ENCODE results near the gene LRRC52. TPM values are rescaled to one million over a fixed set of nuclear protein-coding genes. Genes with fewer than 3 reads are reported as not detected.

LRRC52 gene
- total RNA-seq, 2 donors from 2014 or later, result not detected

- Histone ChIP-seq H3K27me3 (ENCODE audit: control insufficient read depth, insufficient read depth, low read length, poor library complexity, severe bottlenecking) (peaks cover 10% of the 10 kb centered on the region), H3K36me3 (ENCODE audit: control insufficient read depth, insufficient read depth, low read length) (no peaks in the 10 kb centered on the region), H3K4me3 (ENCODE audit: low read length) (no peak overlapping the region), H3K27ac (ENCODE audit: low read depth, low read length) (no peak overlapping the region), H3K9me3 (ENCODE audit: control insufficient read depth, low read length) (no peaks in the 10 kb centered on the region), H3K9ac (ENCODE audit: extremely low read depth, low read length, poor library complexity, severe bottlenecking) (no peak overlapping the region), H3K4me1 (ENCODE audit: control insufficient read depth, insufficient read depth, low read length) (peaks cover 4% of the 10 kb centered on the region)
- no peaks in the 10 kb centered on the region for H3K36me3 Mint-ChIP-seq (ENCODE audit: low read depth)
- 84 to 85% methylated on average over 2 to 6 of the region's 6 CpGs for WGBS, 2 experiments (ENCODE audit: insufficient coverage in 1 of 2, insufficient read length in 1 of 2)
- no peak for TF ChIP-seq CTCF (conservative IDR thresholded peaks at IDR 0.05)
- H3K9me3 Mint-ChIP-seq, result no peaks in the 10 kb centered on the region
- DNase-seq, result no peak
- H3K27ac Mint-ChIP-seq, result no peak overlapping the region
- no peak overlapping the region for H3K4me3 Mint-ChIP-seq
- H3K27me3 Mint-ChIP-seq (ENCODE audit: insufficient read depth), result peaks cover 4% of the 10 kb centered on the region
- H3K4me1 Mint-ChIP-seq, result peaks cover 8% of the 10 kb centered on the region
Observed at GRCh38 chr1:165512816-165513215, 31.0 kb upstream of the LRRC52 start.

- DNase-seq, result no peak
- no peak overlapping the region for H3K4me3 ChIP-seq (ENCODE audit: low read length)
- no peaks in the 10 kb centered on the region for H3K36me3 ChIP-seq (ENCODE audit: control insufficient read depth, insufficient read depth, low read length)
- WGBS, 2 experiments (ENCODE audit: insufficient coverage in 1 of 2, insufficient read length in 1 of 2), result no CpG with 5 or more reads among the region's 2 CpGs
- no peak overlapping the region for H3K27ac ChIP-seq (ENCODE audit: low read depth, low read length)
- H3K9ac ChIP-seq (ENCODE audit: extremely low read depth, low read length, poor library complexity, severe bottlenecking), result no peak overlapping the region
- no peaks in the 10 kb centered on the region for H3K36me3 Mint-ChIP-seq (ENCODE audit: low read depth)
- peaks cover 3% of the 10 kb centered on the region for H3K9me3 ChIP-seq (ENCODE audit: control insufficient read depth, low read length)
- no peak overlapping the region for H3K27ac Mint-ChIP-seq
- peaks cover 19% of the 10 kb centered on the region for H3K9me3 Mint-ChIP-seq
- peaks cover 6% of the 10 kb centered on the region for H3K4me1 ChIP-seq (ENCODE audit: control insufficient read depth, insufficient read depth, low read length)
- TF ChIP-seq CTCF (conservative IDR thresholded peaks at IDR 0.05), result no peak
- H3K27me3 Mint-ChIP-seq (ENCODE audit: insufficient read depth), result peaks cover 4% of the 10 kb centered on the region
- peaks cover 10% of the 10 kb centered on the region for H3K27me3 ChIP-seq (ENCODE audit: control insufficient read depth, insufficient read depth, low read length, poor library complexity, severe bottlenecking)
- H3K4me3 Mint-ChIP-seq, result no peak overlapping the region
- H3K4me1 Mint-ChIP-seq, result peaks cover 3% of the 10 kb centered on the region
Observed at GRCh38 chr1:165516469-165516868, 27.3 kb upstream of the LRRC52 start.

GRCh38 chr1:165520646-165521045 lies 23.2 kb upstream of the LRRC52 start:
- H3K4me1 ChIP-seq (ENCODE audit: control insufficient read depth, insufficient read depth, low read length), result peaks cover 6% of the 10 kb centered on the region
- H3K36me3 ChIP-seq (ENCODE audit: control insufficient read depth, insufficient read depth, low read length), result no peaks in the 10 kb centered on the region
- H3K9me3 Mint-ChIP-seq, result peaks cover 20% of the 10 kb centered on the region
- no peaks in the 10 kb centered on the region for H3K27me3 ChIP-seq (ENCODE audit: control insufficient read depth, insufficient read depth, low read length, poor library complexity, severe bottlenecking)
- no peak overlapping the region for H3K27ac ChIP-seq (ENCODE audit: low read depth, low read length)
- no peak for DNase-seq
- H3K4me3 ChIP-seq (ENCODE audit: low read length), result no peak overlapping the region
- H3K9ac ChIP-seq (ENCODE audit: extremely low read depth, low read length, poor library complexity, severe bottlenecking), result no peak overlapping the region
- H3K27me3 Mint-ChIP-seq (ENCODE audit: insufficient read depth), result no peaks in the 10 kb centered on the region
- H3K4me1 Mint-ChIP-seq, result peaks cover 6% of the 10 kb centered on the region
- no peaks in the 10 kb centered on the region for H3K36me3 Mint-ChIP-seq (ENCODE audit: low read depth)
- no peak overlapping the region for H3K27ac Mint-ChIP-seq
- 91% methylated on average over 4 of the region's 4 CpGs; no CpG with 5 or more reads in 1 of the 2 experiments for WGBS, 2 experiments (ENCODE audit: insufficient coverage in 1 of 2, insufficient read length in 1 of 2)
- H3K9me3 ChIP-seq (ENCODE audit: control insufficient read depth, low read length), result peaks cover 8% of the 10 kb centered on the region
- no peak overlapping the region for H3K4me3 Mint-ChIP-seq
- TF ChIP-seq CTCF (conservative IDR thresholded peaks at IDR 0.05), result no peak
